ENCODE data around the gene ZBTB7C. TPM values are rescaled to one million over a fixed set of nuclear protein-coding genes. Genes with fewer than 3 reads are reported as not detected.

ZBTB7C gene
- total and polyA plus RNA-seq, 2 of the 4 experiments (the other 2 are of a cell fraction) = not detected

DNA sequence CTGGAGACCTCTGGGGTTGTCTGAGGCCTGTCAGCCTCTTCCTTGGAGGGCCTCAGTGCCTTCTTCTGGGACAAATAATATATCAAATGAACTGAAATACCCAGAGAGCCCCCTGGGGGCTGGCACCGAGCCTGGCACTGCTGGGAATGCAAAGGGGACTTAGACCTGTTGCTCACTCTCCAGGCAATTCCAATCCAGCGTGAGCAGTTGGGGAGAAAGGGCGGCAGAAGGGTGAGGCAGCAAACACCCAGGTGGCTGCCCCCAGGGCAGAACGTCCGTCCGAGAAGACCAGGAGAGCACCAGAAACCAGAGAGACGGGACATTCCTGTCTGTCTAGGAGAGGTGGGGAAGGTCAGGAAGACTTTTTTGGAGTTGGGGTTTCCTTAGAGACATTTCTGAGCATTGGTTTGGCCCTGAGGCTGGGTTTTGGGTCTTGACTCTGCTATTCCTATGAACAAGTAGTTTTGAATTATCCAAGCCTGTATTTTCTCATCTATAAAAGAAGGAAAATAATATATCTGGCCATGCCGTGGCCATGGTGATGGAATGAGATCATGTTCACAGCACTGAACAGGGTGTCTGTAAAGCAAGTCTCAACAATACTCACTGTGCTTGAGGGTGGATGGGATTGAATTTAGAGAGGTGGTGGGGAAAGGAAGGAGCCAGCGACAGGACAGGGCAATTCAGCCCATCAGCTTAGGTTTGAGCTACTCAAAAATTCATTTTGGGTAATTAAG lies 44.3 kb upstream of the ZBTB7C start:
- ChIA-PET POLR2A (ENCODE audit: unreplicated experiment) (no interaction called here), CTCF (interaction anchor here (1.6 kb wide), 1 partner anchor 7 kb away, joined by 3 read pairs; no protein-coding TSS in a partner anchor)
- Histone ChIP-seq H4K91ac (ENCODE audit: insufficient read depth, low read depth, low read length) (no peak overlapping the region), H3K36me3 (ENCODE audit: control insufficient read depth, insufficient read depth, low read length) (no peaks in the 10 kb centered on the region), H3K18ac (ENCODE audit: low read depth, low read length) (no peak overlapping the region), H3K4me2 (ENCODE audit: low read depth, low read length) (no peak overlapping the region), H2BK5ac (ENCODE audit: low read depth, low read length, poor library complexity, severe bottlenecking) (no peak overlapping the region), H2AK9ac (replicated peaks; ENCODE audit: low read depth, low read length, poor library complexity) (no peak overlapping the region), H4K5ac (ENCODE audit: low read depth, low read length) (no peak overlapping the region), H3K9me3 (ENCODE audit: control insufficient read depth, insufficient read depth, low read length) (no peaks in the 10 kb centered on the region), H3K4me3 (ENCODE audit: insufficient read depth, low read depth, low read length) (no peak overlapping the region), H2AK5ac (ENCODE audit: low read depth, low read length) (no peak overlapping the region), H3K56ac (ENCODE audit: extremely low read depth, insufficient read depth, low read length) (no peak overlapping the region), H3K14ac (replicated peaks; ENCODE audit: low read depth, low read length) (no peak overlapping the region), H3K27ac (ENCODE audit: insufficient read depth, low read length) (no peak overlapping the region), H3K23ac (ENCODE audit: low read depth, low read length) (no peak overlapping the region), H3K79me1 (ENCODE audit: low read depth in 1 of 2, low read length in 2 of 2) (no peaks in the 10 kb centered on the region), H2BK15ac (ENCODE audit: low read depth, low read length) (no peak overlapping the region), H2AFZ (replicated peaks; ENCODE audit: low read length, poor library complexity) (no peak overlapping the region), H4K8ac (ENCODE audit: low read depth in 2 of 2, low read length in 2 of 2) (no peak overlapping the region), H3K9ac (ENCODE audit: low read depth, low read length) (no peak overlapping the region), H4K20me1 (ENCODE audit: insufficient read depth, low read length) (0 out of 2 replicates have a peak, but pooled peaks cover 5% of the 10 kb centered on the region), H3K4ac (ENCODE audit: low read depth, low read length) (no peak overlapping the region), H3K9me1 (ENCODE audit: insufficient read depth, low read length) (no peaks in the 10 kb centered on the region; the same call in 1 of the 2 replicates), H3K27me3 (ENCODE audit: control insufficient read depth, insufficient read depth, low read length) (peaks cover 55% of the 10 kb centered on the region), H2BK120ac (ENCODE audit: low read depth, low read length) (no peak overlapping the region), H2BK20ac (ENCODE audit: low read depth, low read length) (no peak overlapping the region), H3K4me1 (ENCODE audit: control insufficient read depth, insufficient read depth, low read length) (peaks cover 6% of the 10 kb centered on the region)
- no peak for ATAC-seq (ENCODE audit: low read depth)
- no TSS peak for BruUV-seq (replicated peaks)
- in situ Hi-C loops (cut with MboI; ENCODE audit: low sequenced_read_pairs) = no loop called here
- WGBS, 2 experiments (ENCODE audit: extremely low coverage in 2 of 2, insufficient read length in 1 of 2) = 82% methylated on average over 2 of the region's 9 CpGs; no CpG with 5 or more reads in 1 of the 2 experiments
- TF ChIP-seq CHD1 (IDR thresholded peaks at IDR 0.05; ENCODE audit: low read depth, low read length) = no peak
- TF ChIP-seq CEBPB (IDR thresholded peaks at IDR 0.05; ENCODE audit: low read depth, low read length) = no peak
- TF ChIP-seq NFE2L2 (IDR thresholded peaks at IDR 0.05; ENCODE audit: low read depth, low read length) = no peak
- TF ChIP-seq RFX5 (IDR thresholded peaks at IDR 0.05; ENCODE audit: low read depth, low read length) = no peak
- no peak for TF ChIP-seq MAZ (IDR thresholded peaks at IDR 0.05; ENCODE audit: borderline replicate concordance, low read depth, low read length)
- TF ChIP-seq MAFK (IDR thresholded peaks at IDR 0.05; ENCODE audit: low read depth, low read length) = no peak
- TF ChIP-seq, protein P1, sequence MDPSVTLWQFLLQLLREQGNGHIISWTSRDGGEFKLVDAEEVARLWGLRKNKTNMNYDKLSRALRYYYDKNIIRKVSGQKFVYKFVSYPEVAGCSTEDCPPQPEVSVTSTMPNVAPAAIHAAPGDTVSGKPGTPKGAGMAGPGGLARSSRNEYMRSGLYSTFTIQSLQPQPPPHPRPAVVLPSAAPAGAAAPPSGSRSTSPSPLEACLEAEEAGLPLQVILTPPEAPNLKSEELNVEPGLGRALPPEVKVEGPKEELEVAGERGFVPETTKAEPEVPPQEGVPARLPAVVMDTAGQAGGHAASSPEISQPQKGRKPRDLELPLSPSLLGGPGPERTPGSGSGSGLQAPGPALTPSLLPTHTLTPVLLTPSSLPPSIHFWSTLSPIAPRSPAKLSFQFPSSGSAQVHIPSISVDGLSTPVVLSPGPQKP (IDR thresholded peaks at IDR 0.05; ENCODE audit: borderline replicate concordance, low read depth, low read length) = no peak
- TF ChIP-seq BHLHE40 (IDR thresholded peaks at IDR 0.05; ENCODE audit: low read depth, low read length) = no peak
- TF ChIP-seq, protein P2, sequence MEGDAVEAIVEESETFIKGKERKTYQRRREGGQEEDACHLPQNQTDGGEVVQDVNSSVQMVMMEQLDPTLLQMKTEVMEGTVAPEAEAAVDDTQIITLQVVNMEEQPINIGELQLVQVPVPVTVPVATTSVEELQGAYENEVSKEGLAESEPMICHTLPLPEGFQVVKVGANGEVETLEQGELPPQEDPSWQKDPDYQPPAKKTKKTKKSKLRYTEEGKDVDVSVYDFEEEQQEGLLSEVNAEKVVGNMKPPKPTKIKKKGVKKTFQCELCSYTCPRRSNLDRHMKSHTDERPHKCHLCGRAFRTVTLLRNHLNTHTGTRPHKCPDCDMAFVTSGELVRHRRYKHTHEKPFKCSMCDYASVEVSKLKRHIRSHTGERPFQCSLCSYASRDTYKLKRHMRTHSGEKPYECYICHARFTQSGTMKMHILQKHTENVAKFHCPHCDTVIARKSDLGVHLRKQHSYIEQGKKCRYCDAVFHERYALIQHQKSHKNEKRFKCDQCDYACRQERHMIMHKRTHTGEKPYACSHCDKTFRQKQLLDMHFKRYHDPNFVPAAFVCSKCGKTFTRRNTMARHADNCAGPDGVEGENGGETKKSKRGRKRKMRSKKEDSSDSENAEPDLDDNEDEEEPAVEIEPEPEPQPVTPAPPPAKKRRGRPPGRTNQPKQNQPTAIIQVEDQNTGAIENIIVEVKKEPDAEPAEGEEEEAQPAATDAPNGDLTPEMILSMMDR (conservative IDR thresholded peaks at IDR 0.05; ENCODE audit: low read depth, low read length) = no peak
- no peak for TF ChIP-seq MXI1 (IDR thresholded peaks at IDR 0.05; ENCODE audit: borderline replicate concordance, low read depth, low read length)
- no peak for TF ChIP-seq SMC3 (IDR thresholded peaks at IDR 0.05; ENCODE audit: low read depth, low read length)
- no peak for TF ChIP-seq POLR2A (IDR thresholded peaks at IDR 0.05; ENCODE audit: low read depth, low read length)
- TF ChIP-seq RAD21 (IDR thresholded peaks at IDR 0.05; ENCODE audit: low read length) = no peak
- TF ChIP-seq RCOR1 (IDR thresholded peaks at IDR 0.05; ENCODE audit: insufficient replicate concordance, low read length) = no peak
- TF ChIP-seq FOS (IDR thresholded peaks at IDR 0.05; ENCODE audit: low read depth, low read length) = no peak
- intact Hi-C loops (cut with micrococcal nuclease) = no loop called here
- dilution Hi-C loops (cut with HindIII; ENCODE audit: low sequenced_read_pairs, unreplicated experiment) = no loop called here
- DNase-seq = no peak
